Thyroid gland (tissue), 4 donors: ENCODE results near the gene SEMA5A. TPM values are rescaled to one million over a fixed set of nuclear protein-coding genes. Genes with fewer than 3 reads are reported as not detected.

Experiments used
- DNase-seq, 2 donors: peaks; one replicate each; pipeline ENCODE4 v3.0.0-alpha.2; 2019
- H3K27ac ChIP-seq, 3 donors: fragments of 200-600 bp; sonication (generic); 1 replicate in 2 of 3; 2 replicates in 1 of 3; pipeline ENCODE4 v1.5.1; 2016 to 2019; ENCODE audit warnings: mild to moderate bottlenecking in 1 of 3, moderate library complexity in 1 of 3
- H3K27me3 ChIP-seq: fragments of 200-600 bp; sonication (generic); one replicate; pipeline ENCODE4 v1.5.1; 2019
- H3K36me3 ChIP-seq, 2 donors: fragments of 200-600 bp; sonication (generic); one replicate each; pipeline ENCODE4 v1.5.1; 2016 to 2019
- H3K4me1 ChIP-seq, 2 donors: fragments of 200-600 bp; sonication (generic); one replicate each; pipeline ENCODE4 v1.5.1; 2017 to 2019
- H3K4me3 ChIP-seq, 3 donors: fragments of 200-600 bp; sonication (generic); replicated peaks in 1 of 3; 1 replicate in 2 of 3; 2 replicates in 1 of 3; pipeline ENCODE4 v1.5.1; 2016; ENCODE audit warnings: mild to moderate bottlenecking in 1 of 3
- H3K9me3 ChIP-seq: fragments of 200-600 bp; sonication (generic); one replicate; pipeline ENCODE4 v1.5.1; 2017
- POLR2A ChIP-seq, 2 donors: fragments of 450-650 bp; IDR thresholded peaks; one replicate each; pipeline ENCODE4 v1.6.1; 2017; ENCODE audit warnings: antibody characterized with exemption in 2 of 2, mild to moderate bottlenecking in 2 of 2, moderate library complexity in 1 of 2
- WGBS, 2 donors: methylation state at CpG; one replicate each; pipeline ENCODE4 v1.1.5; 2017; 5-methylcytosine and 5-hydroxymethylcytosine counted together
- intact Hi-C: fragments of 100-400 bp; cut with DNase I; formaldehyde crosslinking; loops from one replicate; pipeline ENCODE4 v1.15.1; 2023
- total RNA-seq, 4 donors: library from RNA; depleted of rRNA; stranded (reverse); fragments of >200 nt; gene quantifications; one replicate each; pipeline ENCODE4 v1.2.3, GENCODE V29; 2016
- TF ChIP-seq, protein P1 (sequence below), 6 experiments: fragments of 200-600 bp in 3 of 6; fragments of 450-650 bp in 3 of 6; sonication (generic) in 3 of 6; IDR thresholded peaks; one replicate each; pipeline ENCODE4 v1.5.1; 2016 to 2019; ENCODE audit warnings: antibody characterized with exemption in 6 of 6, mild to moderate bottlenecking in 2 of 6, inconsistent platforms in 1 of 6, moderate library complexity in 1 of 6

SEMA5A gene
- total RNA-seq, 4 donors from 2014 or later = 1.8 to 8.4 (median 3.8) TPM

- TF ChIP-seq, protein P1, sequence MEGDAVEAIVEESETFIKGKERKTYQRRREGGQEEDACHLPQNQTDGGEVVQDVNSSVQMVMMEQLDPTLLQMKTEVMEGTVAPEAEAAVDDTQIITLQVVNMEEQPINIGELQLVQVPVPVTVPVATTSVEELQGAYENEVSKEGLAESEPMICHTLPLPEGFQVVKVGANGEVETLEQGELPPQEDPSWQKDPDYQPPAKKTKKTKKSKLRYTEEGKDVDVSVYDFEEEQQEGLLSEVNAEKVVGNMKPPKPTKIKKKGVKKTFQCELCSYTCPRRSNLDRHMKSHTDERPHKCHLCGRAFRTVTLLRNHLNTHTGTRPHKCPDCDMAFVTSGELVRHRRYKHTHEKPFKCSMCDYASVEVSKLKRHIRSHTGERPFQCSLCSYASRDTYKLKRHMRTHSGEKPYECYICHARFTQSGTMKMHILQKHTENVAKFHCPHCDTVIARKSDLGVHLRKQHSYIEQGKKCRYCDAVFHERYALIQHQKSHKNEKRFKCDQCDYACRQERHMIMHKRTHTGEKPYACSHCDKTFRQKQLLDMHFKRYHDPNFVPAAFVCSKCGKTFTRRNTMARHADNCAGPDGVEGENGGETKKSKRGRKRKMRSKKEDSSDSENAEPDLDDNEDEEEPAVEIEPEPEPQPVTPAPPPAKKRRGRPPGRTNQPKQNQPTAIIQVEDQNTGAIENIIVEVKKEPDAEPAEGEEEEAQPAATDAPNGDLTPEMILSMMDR (IDR thresholded peaks at IDR 0.05) = no peak
- no peak for TF ChIP-seq POLR2A (IDR thresholded peaks at IDR 0.05)
- no peaks in the 10 kb centered on the region for H3K36me3 ChIP-seq
- no peak overlapping the region for H3K27ac ChIP-seq
- no peaks in the 10 kb centered on the region for H3K27me3 ChIP-seq
- H3K9me3 ChIP-seq = no peaks in the 10 kb centered on the region
- no peak overlapping the region for H3K4me3 ChIP-seq
- intact Hi-C loops = no loop called here
- peaks cover 10 to 28% of the 10 kb centered on the region in 2 donors for H3K4me1 ChIP-seq
- 64 to 67% methylated on average over 3 of the region's 3 CpGs for WGBS, 2 donors
- DNase-seq = no peak
Measured at GRCh38 chr5:9057406-9058000, 488.4 kb downstream of the SEMA5A start.

DNA sequence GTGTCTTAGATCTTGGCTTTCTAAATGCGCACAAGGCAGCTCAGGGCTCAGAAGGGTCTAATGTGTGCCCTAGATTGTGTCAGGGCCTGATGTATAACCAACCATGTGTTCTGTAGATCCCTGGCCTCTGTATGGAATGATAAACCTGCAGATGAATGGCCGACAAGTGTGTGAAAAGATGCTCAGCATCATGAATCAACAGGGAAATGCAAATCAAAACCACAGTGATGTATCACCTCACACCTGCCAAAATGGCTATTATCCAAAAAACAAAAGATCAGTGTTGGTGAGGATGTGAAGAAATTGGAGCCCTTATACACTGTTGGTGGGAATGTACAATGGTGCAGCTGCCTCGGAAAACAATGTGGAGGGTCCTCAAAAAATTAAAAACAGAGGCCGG is 489.8 kb downstream of the SEMA5A start:
- H3K9me3 ChIP-seq = no peaks in the 10 kb centered on the region
- DNase-seq = no peak
- no peak overlapping the region for H3K27ac ChIP-seq
- intact Hi-C loops = no loop called here
- H3K36me3 ChIP-seq = no peaks in the 10 kb centered on the region
- no peak for TF ChIP-seq POLR2A (IDR thresholded peaks at IDR 0.05)
- TF ChIP-seq, protein P1 (IDR thresholded peaks at IDR 0.05) = no peak
- no peaks in the 10 kb centered on the region for H3K27me3 ChIP-seq
- WGBS, 2 donors = 92 to 98% methylated on average over 4 of the region's 4 CpGs
- H3K4me3 ChIP-seq = no peak overlapping the region
- peaks cover 9 to 27% of the 10 kb centered on the region in 2 donors for H3K4me1 ChIP-seq

- peaks cover 9 to 23% of the 10 kb centered on the region in 2 donors for H3K4me1 ChIP-seq
- no peak overlapping the region for H3K27ac ChIP-seq
- no peaks in the 10 kb centered on the region for H3K27me3 ChIP-seq
- DNase-seq = no peak
- no peak overlapping the region for H3K4me3 ChIP-seq
- H3K9me3 ChIP-seq = no peaks in the 10 kb centered on the region
- TF ChIP-seq POLR2A (IDR thresholded peaks at IDR 0.05) = no peak
- TF ChIP-seq, protein P1 (IDR thresholded peaks at IDR 0.05) = no peak
- WGBS, 2 donors = 81 to 90% methylated on average over 3 of the region's 3 CpGs
- H3K36me3 ChIP-seq = no peaks in the 10 kb centered on the region
- intact Hi-C loops = no loop called here
Measured at GRCh38 chr5:9054821-9055589, 490.9 kb downstream of the SEMA5A start.

GRCh38 chr5:9054322-9054721 is 491.6 kb downstream of the SEMA5A start:
- H3K27me3 ChIP-seq = no peaks in the 10 kb centered on the region

More at GRCh38 chr5:9054322-9054721, 491.6 kb downstream of the SEMA5A start:
- no peak for DNase-seq
- Histone ChIP-seq H3K9me3 (no peaks in the 10 kb centered on the region), H3K36me3 (no peaks in the 10 kb centered on the region), H3K4me1 (peaks cover 9 to 16% of the 10 kb centered on the region in 2 donors), H3K4me3 (no peak overlapping the region), H3K27ac (no peak overlapping the region)
- 77 to 87% methylated on average over 6 of the region's 6 CpGs for WGBS, 2 donors
- intact Hi-C loops = no loop called here
- TF ChIP-seq POLR2A (IDR thresholded peaks at IDR 0.05) = no peak
- TF ChIP-seq, protein P1 (IDR thresholded peaks at IDR 0.05) = no peak
